HG03196 (cell line): ENCODE data around the gene MXRA8.
A peak's percentile ranks its signal among the peaks of the same experiment; 100 is the strongest.
"Not testable (repeated sequence)": the region's sequence is repeated elsewhere in the genome, so short reads cannot be mapped to it uniquely, and the experiment has no call there.

Experiments
- ATAC-seq: cut with Tn5 transposase; IDR thresholded peaks from one replicate; pipeline ENCODE4 v1.9.1; 2021; ENCODE audit not compliant: unreplicated experiment

The MXRA8 gene

GRCh38 chr1:1393428-1393827 lies 35.1 kb upstream of the MXRA8 start:
- no peak for ATAC-seq

- ATAC-seq, result no peak
These were observed 34.7 kb upstream of the MXRA8 start for GRCh38 chr1:1393014-1393413.

GRCh38 chr1:1391225-1391624 lies 32.9 kb upstream of the MXRA8 start:
- ATAC-seq, result no peak

GRCh38 chr1:1390675-1391074 lies 32.3 kb upstream of the MXRA8 start:
- no peak for ATAC-seq

GRCh38 chr1:1388078-1388472 lies 29.7 kb upstream of the MXRA8 start:
- no peak for ATAC-seq

GRCh38 chr1:1387098-1388077 lies 29.0 kb upstream of the MXRA8 start:
- ATAC-seq, result no peak

GRCh38 chr1:1385931-1386330 lies 27.6 kb upstream of the MXRA8 start:
- ATAC-seq, result no peak

GRCh38 chr1:1385339-1385738 lies 27.0 kb upstream of the MXRA8 start:
- ATAC-seq, result not testable (repeated sequence)

GRCh38 chr1:1381294-1381693 lies 22.9 kb upstream of the MXRA8 start:
- no peak for ATAC-seq

GRCh38 chr1:1380860-1381259 lies 22.5 kb upstream of the MXRA8 start:
- ATAC-seq, result no peak

- ATAC-seq, result no peak
These were observed 19.3 kb upstream of the MXRA8 start for GRCh38 chr1:1377540-1378205.

- no peak for ATAC-seq
These were observed 18.3 kb upstream of the MXRA8 start for GRCh38 chr1:1376551-1377226.

GRCh38 chr1:1374929-1375662 lies 16.7 kb upstream of the MXRA8 start, which contains the start of gene AURKAIP1:
AURKAIP1 (minus strand) TSS chr1:1375207; CDS start chr1:1374756, 451 bp downstream.
- ATAC-seq, result peak; percentile 73

GRCh38 chr1:1374589-1374928 lies 16.2 kb upstream of the MXRA8 start:
- ATAC-seq, result peak; percentile 2

GRCh38 chr1:1373815-1374588 lies 15.6 kb upstream of the MXRA8 start:
- no peak for ATAC-seq

- ATAC-seq, result no peak
These were observed 14.9 kb upstream of the MXRA8 start for GRCh38 chr1:1373051-1373814.

GRCh38 chr1:1371746-1372711 lies 13.7 kb upstream of the MXRA8 start:
- ATAC-seq, result peak; percentile 35

- no peak for ATAC-seq
These were observed 13.0 kb upstream of the MXRA8 start for GRCh38 chr1:1371364-1371745.
